Stimulated activated CD4-positive, alpha-beta T cell treated with anti-CD3 and anti-CD28 coated beads, Interleukin-2, amount 100 ng/mL, for 48 hours (primary cell): ENCODE data around the gene KMT5B.
"Not testable (repeated sequence)": the region's sequence is repeated elsewhere in the genome, so short reads cannot be mapped to it uniquely, and the experiment has no call there.

ENCODE experiments used
- DNase-seq, 2 donors: peaks; one replicate each; pipeline ENCODE4 v3.0.0-alpha.2; 2020

Gene KMT5B

DNA sequence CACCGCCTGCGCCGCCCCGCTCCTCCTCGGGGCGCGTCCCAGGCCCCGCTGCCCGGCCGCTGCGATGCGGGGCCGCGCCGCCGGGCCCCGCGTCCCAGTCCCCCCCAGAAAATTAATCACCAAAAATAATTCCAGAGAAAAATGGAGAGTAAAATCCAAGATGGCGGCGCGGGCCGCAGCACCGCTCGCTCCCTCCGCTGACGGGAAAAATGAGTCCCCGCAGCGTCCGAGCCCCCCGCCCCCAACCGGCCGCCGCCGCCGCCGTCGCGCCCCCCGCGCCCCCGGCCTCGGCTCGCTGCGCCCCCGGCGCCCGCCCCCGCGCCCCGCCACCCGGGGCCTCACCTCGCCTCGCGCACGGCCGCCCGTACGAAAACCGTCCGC lies at the start of gene KMT5B:
TSS of gene KMT5B (minus strand) at position 162 of the 381 bp plus-strand sequence. CDS start 23,220 bp downstream, outside the sequence.
- peak; percentile 50 to 53 for DNase-seq

DNA sequence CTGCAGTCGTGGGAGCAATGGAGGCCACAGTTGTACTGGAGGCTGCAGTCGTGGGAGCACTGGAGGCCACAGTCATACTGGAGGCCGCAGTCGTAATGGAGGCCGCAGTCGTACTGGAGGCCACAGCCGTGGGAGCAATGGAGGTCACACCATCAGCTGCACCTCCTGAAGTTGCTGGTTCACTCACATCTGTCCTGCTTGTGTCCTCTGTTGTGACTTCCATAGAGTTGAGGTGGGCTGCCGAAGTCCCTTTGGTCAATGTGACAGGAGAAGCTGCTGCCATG lies 49.4 kb upstream of the KMT5B start:
- DNase-seq = no peak

DNA sequence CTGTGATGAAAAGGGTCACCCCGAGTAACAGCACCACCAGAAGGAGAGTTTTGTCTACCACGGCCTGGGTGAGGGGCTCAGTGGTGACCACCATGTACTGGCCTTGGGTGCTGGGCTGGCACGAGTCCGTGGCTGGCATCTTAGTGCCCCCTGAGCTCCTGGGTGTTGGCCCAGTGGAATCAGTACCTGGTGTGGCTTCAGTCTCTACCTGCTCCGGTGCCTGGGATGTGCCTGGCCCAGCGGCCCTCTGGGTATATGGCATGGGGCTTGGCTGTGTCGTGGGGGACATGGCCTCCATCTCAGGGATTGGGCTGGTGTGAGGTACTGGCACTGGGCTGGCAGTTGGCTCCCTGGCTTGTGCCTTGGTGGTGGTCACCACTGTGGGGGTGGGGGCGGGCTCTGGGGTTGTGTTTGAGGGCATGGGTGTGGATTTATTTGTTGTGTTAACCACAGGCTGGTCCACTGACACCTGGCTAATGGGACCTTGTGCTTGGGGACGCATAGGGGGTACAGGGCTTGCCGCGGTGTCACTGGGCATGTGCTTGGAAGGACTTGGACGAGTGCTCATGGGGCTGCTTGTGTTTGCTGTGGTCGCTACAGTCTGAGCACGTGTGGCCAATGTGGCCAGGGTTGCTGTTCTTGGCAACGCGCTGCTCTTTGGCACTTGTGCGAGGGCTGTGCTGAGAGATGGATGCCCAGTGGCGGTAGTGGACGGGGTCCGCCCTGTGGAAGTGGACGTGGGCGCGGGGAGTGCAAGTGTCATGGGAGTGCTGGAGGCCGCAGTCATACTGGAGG lies 48.9 kb upstream of the KMT5B start:
- no peak for DNase-seq

DNA sequence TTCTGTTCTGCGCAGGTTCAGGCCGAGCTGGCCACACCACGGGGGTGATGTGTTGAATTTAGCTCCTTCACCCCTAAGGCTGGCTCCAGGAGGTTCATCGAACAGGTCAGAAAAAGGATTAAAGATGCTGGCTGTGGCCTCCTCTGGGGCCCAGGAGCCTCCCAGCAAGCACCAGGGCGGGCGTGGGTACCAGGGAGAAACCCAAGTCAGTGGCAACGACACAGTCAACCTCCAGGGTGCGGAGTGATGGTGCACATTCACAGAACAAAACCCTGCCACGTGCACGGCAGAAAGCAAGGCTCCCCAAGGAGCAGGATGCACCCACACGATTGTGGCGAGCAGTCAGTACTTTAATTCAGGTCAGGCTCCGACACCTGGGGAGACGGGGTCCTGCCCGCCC lies 47.9 kb upstream of the KMT5B start:
- no peak for DNase-seq

DNA sequence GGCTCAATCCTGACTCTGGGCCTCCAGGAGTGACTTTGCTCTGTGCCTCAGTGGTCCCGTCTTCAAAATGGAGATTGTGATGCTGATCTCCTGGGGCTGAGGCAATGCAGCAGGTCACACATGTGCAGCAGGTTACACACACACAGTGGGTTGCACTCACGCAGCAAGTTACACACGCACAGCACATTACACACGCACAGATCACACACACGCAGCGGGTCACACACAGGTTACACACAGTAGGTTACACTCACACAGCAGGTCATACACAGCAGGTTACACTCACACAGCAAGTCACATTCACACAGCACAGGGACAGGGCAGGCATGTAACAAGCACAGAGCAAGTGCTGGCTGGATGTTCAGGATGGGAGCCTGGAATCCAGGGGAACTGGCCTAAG lies 47.4 kb upstream of the KMT5B start:
- no peak for DNase-seq

DNA sequence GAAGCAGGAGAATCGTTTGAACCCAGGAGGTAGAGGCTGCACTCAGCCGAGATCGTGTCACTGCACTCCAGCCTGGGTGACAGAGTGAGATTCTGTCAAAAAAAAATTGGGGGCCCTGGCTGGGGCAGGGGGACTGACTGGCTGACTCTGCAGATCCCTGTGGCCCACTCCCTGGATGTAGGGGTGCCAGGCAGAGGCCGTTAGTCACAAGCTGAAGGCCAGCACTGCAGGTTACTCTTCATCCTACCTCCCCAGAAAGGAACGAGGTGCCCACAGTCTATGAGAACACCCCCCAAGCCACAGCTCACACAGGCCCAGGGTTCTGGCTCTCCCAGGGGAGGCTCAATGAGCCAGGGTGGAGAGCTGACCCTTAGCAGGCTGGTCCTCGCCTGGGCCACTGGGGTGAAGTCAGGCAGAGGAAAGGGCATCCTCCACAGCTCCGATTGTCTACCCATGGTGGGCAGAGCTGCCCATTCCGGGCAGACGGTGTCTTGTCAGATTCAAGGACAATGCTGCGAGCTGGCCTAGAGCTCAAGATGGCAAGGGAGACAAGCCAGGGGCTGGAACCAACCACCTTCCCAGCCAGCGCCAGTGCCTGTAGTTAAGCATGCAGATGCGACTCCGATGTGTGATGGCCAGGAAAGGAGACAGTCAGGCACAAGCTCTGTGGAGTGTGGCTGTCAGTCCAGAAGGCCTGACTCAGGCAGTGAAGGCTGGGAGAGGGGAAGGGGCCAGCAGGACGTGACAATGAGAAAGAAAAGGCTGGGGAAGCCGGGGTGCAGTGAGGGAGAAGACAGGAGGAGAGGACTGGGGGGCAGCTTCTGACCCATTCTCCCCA lies 46.2 kb upstream of the KMT5B start:
- DNase-seq = no peak

DNA sequence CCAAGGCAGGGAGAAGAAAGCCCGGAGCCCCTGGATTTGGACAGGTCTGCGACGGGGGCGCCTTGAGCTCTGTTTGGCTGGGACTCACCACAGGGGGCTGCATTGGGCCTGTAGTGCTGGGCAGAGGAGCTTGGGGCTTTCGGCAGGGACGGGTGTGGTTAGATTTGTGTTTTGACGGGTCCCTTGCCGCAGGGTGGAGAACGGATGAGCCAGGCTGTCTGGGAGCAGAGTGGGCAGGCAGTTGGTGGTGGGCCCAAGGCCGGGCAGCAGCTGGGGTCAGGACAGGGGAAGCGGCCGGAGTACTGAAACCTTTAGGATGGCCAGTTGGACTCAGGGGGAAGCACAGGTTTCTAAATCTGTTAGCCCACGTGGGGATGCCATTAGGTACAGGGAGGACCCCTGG lies 45.3 kb upstream of the KMT5B start:
- no peak for DNase-seq

DNA sequence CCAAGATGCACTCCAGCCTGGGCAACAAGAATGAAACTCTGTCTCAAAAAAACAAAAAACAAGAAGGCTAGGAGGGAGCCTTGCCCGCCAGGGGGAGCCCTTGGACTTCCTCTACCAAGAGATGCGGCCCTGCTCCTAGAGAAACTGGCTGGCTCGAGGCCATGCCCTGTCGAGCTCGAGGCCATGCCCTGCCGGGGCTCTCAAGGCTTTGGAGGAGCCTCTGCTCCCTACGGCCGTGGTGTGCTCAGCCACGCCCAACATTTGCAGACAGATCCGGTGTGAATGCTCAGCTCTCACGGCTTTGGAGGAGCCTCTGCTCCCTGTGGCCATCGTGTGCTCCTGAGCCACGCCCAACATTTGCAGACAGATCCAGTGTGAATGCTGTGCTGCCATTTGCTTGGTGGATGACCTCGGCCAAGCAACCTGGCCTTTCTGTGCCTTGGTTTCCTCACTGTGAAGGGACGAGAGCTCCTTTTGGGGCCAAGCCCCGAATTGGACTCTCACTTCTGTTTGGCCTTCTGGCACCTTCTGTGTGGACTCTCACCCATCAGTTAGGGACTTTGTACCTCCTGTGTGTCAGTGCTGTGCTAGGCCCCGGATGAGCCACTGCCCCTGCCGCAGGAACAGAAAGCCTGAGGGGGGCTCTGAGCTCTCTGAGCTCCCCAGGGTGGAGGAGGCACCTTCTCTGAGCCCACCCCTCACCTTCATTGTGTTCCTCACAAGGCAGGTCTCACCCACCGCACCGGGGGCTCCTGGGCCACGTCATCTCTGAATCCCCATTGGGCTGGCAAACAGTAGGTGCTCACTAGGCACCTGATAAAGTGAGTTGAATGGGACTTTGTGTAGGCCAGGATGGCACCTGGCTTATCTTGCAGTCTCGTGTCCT lies 44.6 kb upstream of the KMT5B start:
- DNase-seq = peak; percentile 96 to 97

DNA sequence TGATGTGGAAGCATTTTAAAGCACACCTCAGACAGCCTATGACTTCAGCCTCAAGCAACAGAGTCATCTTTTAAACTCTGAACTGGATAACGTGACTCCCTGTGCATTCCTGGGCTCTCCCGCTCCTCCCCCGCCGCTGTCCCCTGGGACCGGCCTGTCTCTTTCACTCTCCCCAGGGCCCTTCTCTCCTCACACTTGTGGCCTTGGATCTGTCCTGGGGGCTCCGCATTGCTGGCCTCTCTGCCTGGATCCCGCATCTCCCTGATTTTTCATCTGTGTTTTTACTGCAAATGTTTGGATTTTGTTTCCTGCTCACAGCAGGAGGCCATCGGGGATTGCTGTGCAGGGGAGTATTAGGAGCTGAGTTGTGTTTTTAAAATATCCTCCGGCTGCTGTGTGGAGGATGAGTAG lies 43.2 kb upstream of the KMT5B start:
- DNase-seq = no peak

DNA sequence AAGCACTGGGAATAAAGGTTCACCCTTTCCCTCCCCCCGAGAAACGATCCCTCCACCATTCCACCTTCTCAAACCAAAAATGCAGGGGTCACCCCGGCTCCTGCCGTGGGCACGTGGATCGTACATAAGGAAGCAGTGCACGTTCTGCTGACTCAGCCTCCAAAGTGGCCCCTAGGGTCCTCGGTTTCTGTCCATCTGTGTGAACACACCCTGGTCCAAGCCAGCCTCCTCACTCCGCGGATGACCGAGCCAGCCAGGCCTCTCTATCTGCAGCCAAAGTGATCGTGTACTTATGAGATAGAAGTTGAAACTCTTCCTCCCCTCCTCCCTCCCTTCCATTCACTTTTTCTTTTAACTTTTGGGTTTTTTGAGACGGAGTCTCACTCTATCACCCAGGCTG lies 42.4 kb upstream of the KMT5B start:
- DNase-seq = no peak

DNA sequence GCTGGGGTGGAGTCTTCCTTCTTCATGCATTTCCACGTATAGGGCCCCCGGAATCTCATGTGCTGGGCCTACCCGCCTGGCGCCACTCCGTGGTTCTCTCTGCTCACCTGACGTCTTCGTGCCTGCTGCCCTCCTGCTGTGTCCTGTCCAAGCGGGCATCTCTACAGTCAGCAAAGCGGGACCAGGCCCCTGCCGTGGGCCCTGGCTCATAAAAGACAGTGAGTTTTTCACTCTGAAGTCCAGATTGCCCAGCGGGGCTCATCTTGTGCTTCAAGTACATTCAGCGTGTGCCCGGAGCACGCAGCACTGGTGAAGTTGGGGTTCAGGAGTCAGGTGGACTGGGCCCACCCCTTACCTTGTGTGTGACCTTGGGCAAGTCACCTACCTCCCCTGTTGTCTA lies 41.3 kb upstream of the KMT5B start:
- no peak for DNase-seq

DNA sequence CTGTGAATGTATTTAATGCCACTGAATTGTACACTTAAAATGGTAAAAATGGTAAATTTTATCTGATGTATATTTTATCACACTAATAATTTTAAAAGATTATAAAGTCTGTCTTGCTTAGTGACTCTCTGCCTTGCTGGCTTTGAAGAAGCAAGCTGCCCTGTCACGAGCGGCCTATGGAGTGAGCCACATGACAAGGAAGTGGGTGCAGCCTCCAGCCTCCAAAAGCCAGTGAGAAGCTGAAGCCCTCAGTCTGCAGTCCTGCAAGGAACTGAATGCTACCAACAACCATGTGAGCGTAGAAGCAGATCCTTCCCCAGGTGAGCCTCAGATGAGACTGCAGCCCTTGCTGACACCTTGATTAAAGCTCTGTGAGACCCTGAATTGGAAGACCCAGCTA lies 38.7 kb upstream of the KMT5B start:
- DNase-seq = no peak

DNA sequence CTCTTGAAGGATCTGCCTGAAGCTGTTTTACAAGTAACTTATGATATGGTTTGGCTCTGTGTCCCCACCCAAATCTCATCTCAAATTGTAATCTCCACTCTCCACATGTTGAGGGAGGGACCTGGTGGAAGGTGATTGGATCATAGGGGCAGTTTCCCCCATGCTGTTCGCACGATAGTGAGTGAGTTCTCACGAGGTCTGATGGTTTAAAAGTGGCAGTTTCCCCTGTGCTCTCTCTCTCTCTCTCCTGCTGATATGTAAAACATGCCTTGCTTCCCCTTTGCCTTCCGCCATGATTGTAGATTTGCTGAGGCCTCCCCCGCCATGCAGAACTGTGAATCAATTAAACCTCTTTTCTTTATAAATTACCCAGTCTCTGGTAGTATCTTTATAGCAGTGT lies 31.8 kb upstream of the KMT5B start:
- DNase-seq = not testable (repeated sequence)

DNA sequence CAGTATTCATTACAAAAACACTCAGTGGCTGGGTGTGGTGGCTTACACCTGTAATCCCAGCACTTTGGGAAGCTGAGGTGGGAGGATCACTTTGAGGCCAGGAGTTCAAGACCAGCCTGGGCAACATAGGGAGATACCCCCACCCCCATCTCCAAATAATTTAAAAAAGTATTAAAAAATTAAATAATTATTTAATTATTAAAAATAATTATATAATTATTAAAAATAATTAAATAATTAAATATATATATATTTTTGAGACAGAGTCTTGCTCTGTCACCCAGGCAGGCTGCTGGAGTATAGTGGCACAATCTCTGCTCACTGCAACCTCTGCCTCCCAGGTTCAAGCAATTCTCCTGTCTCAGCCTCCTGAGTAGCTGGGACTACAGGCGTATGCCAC lies 30.8 kb upstream of the KMT5B start:
- DNase-seq = not testable (repeated sequence)

DNA sequence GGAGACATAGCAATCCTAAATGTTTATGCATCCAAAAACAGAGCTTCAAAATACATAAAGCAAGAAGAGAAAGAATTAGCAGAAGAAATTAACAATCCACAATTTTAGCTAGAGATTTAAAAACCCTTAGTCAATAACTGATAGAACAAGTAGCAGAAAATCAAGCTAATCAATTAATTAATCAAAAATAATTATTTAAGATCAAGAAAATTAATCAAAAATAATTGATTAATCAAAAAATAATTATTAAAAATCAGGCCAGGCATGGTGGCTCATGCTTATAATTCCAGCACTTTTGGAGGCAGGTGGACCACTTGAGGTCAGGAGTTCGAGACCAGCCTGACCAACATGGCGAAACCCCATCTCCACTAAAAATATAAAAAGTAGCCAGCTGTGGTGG lies 29.5 kb upstream of the KMT5B start:
- no peak for DNase-seq

DNA sequence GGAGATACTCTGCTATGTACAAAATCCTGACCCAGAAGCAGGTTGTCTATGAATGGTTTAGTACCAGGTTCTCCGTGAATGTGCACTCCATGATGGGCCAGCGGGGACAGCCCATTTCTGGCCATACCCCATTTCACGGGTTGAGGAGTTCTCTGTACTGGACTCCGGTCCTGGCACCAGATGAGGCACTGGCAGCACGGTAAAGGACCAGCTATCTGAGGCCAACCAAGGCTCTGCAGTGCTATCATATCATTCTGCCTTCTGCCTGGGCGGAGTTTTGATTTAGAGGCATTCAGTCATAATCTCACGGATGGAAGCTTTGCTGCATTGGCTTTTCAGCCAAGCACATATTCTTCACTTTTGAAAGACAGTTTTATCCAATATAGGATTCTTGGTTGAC lies 18.5 kb upstream of the KMT5B start:
- no peak for DNase-seq

DNA sequence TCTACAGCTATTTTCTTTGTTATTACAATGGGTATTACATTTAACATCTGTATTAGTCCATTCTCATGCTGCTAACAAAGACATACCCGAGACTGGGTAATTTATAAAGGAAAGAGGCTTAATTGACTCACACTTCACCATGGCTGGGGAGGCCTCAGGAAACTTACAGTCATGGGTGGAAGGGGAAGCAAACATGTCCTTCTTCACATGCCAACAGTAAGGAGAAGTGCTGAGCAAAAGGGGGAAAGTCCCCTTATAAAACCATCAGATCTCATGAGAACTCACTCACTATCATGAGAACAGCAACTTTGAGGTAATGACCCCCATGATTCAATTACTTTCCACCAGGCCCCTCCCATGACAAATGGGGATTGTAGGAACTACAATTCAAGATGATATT lies 16.5 kb upstream of the KMT5B start:
- no peak for DNase-seq

DNA sequence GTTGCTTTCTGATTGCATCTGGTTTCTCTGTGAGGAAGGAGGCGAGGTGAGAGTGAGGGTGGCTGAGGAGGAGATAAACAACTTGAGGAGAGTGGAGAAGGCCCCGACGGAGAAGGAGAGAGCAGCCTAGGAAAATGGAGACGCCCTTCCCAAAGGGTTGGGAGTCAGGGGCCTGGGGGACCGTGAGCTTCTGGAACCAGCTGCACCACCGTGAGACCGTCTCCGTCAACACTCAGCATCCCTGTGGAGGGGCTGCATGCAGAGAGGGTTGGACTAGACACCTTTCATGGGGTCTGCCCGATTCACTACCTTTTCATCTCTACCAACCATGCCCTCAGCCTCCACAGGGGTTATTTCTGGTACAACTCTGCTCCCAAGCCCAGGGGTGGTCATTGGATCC lies 13.3 kb upstream of the KMT5B start:
- DNase-seq = no peak

DNA sequence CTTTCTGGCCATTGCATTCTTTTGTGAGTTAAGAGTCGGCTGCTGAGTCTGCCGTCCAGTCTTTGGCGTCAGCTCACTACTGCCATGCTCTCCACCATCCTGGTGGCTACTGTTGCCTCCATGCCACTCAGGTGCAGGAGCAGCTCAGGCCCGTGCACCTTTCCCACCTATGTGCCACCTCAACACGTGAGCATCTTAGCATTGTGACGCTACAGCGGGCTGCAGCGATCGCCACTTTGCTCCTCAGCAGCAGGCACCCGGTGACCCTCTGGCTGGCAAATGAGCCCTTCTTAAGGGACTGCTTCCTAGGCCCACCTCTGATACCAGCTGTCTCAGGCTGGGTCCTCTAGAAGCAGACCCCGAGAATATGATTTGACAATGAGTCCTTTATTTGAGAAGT lies 11.5 kb upstream of the KMT5B start:
- DNase-seq = no peak

DNA sequence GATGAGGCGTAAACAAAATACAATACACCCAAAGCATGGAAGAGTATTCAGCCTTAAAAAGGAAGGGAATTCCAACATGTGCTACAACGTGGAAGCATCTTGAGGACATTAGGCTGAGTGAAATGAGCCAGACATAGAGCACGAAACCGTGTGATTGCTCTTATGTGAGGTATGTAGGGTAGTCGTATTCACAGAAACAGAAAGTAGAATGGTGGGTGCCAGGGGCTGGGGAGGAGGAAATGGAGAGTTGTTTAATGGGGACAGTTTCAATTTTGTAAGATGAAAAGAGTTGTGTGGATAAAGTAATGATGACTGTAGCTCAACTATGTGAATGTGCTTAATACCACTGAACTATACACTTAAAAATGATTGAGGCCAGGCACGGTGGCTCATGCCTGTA lies 10.2 kb upstream of the KMT5B start:
- DNase-seq = no peak

DNA sequence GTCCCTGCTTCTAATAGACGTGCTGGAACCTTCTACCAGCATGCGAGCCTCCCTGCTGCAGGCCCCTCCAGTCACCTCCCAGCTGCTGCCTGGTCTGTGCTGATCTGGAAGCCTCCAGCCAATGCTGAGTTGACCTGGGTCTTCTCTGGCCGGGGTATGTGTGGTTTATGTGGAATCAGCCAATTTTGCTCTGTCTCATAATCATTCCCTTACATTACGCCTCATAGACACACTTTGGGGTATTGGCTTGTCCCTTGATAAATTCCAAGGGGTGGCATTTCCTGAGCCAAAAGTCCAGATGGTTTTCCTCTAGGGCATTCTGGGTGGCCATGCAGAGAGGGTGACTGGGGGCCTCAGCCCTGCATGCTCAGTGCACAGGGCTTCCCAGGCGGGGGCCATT lies 8.3 kb upstream of the KMT5B start:
- no peak for DNase-seq

DNA sequence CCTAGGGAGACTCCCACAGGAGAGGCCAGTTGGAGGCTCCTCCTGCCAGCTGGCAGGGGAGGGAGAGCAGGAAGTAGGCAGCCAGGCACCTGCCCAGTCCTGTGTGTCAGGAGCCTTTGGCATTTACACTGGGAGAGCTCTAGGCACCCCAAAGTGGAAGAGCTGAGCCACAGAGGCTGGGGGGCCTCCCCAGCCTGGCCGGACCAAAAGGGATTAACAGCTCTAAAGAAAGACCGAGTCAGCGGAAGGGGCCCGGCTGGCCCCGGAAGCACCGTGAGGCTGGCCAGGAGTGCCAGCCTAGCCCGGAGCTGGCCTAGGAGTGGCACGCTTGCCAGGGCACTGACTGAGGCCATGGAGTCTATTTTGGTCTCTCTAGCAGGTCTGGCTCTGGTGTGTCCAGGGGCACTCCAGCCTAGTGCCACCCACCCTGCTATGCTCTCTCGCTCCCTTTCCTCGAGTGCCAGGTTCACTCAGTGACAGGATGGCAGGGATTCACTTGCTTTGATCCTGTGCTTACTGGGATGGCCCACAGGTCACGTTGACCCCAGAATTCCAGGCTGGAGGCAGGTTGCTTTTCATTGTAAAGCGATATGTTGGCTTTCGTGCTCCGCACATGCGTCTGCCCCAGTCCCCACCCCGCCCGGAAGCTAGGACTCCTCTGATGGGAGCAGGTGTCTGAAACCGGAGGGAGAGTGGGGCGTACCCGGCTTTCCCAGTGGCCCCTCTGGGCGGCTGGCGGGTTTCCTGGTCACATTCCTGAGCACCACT lies 3.3 kb upstream of the KMT5B start:
- DNase-seq = no peak
